Thyroid gland (tissue), 4 donors: ENCODE results near the gene PPOX. TPM values are rescaled to one million over a fixed set of nuclear protein-coding genes. Genes with fewer than 3 reads are reported as not detected.

Source experiments
- DNase-seq, 2 donors: peaks; one replicate each; pipeline ENCODE4 v3.0.0-alpha.2; 2019
- H3K27ac ChIP-seq, 3 donors: fragments of 200-600 bp; sonication (generic); 1 replicate in 2 of 3; 2 replicates in 1 of 3; pipeline ENCODE4 v1.5.1; 2016 to 2019; ENCODE audit warnings: mild to moderate bottlenecking in 1 of 3, moderate library complexity in 1 of 3
- H3K27me3 ChIP-seq: fragments of 200-600 bp; sonication (generic); one replicate; pipeline ENCODE4 v1.5.1; 2019
- H3K36me3 ChIP-seq, 2 donors: fragments of 200-600 bp; sonication (generic); one replicate each; pipeline ENCODE4 v1.5.1; 2016 to 2019
- H3K4me1 ChIP-seq, 2 donors: fragments of 200-600 bp; sonication (generic); one replicate each; pipeline ENCODE4 v1.5.1; 2017 to 2019
- H3K4me3 ChIP-seq, 3 donors: fragments of 200-600 bp; sonication (generic); replicated peaks in 1 of 3; 1 replicate in 2 of 3; 2 replicates in 1 of 3; pipeline ENCODE4 v1.5.1; 2016; ENCODE audit warnings: mild to moderate bottlenecking in 1 of 3
- H3K9me3 ChIP-seq: fragments of 200-600 bp; sonication (generic); one replicate; pipeline ENCODE4 v1.5.1; 2017
- CTCF ChIP-seq, 6 experiments: fragments of 200-600 bp in 3 of 6; fragments of 450-650 bp in 3 of 6; sonication (generic) in 3 of 6; IDR thresholded peaks; one replicate each; pipeline ENCODE4 v1.5.1; 2016 to 2019; ENCODE audit warnings: antibody characterized with exemption in 6 of 6, mild to moderate bottlenecking in 2 of 6, inconsistent platforms in 1 of 6, moderate library complexity in 1 of 6
- POLR2A ChIP-seq, 2 donors: fragments of 450-650 bp; IDR thresholded peaks; one replicate each; pipeline ENCODE4 v1.6.1; 2017; ENCODE audit warnings: antibody characterized with exemption in 2 of 2, mild to moderate bottlenecking in 2 of 2, moderate library complexity in 1 of 2
- WGBS, 2 donors: methylation state at CpG; one replicate each; pipeline ENCODE4 v1.1.5; 2017; 5-methylcytosine and 5-hydroxymethylcytosine counted together
- intact Hi-C: fragments of 100-400 bp; cut with DNase I; formaldehyde crosslinking; loops from one replicate; pipeline ENCODE4 v1.15.1; 2023
- total RNA-seq, 4 donors: library from RNA; depleted of rRNA; stranded (reverse); fragments of >200 nt; gene quantifications; one replicate each; pipeline ENCODE4 v1.2.3, GENCODE V29; 2016

The PPOX gene
- total RNA-seq, 4 donors from 2014 or later = 12.6 to 30.0 (median 21.8) TPM

- 1% methylated on average over 33 of the region's 33 CpGs for WGBS, 2 donors
- no peaks in the 10 kb centered on the region for H3K9me3 ChIP-seq
- peaks cover 7 to 12% of the 10 kb centered on the region in 2 donors for H3K4me1 ChIP-seq
- H3K27ac ChIP-seq = peak within 1 kb of the TSS; percentile 83 to 96 (median 83)
- peak in 1 of 2 donors; percentile 50 for TF ChIP-seq POLR2A (IDR thresholded peaks at IDR 0.05)
- no peak for TF ChIP-seq CTCF (IDR thresholded peaks at IDR 0.05)
- DNase-seq = peak; percentile 71 to 78
- intact Hi-C loops = no loop called here
- H3K36me3 ChIP-seq = peaks cover 3% of the 10 kb centered on the region in 2 donors
- H3K4me3 ChIP-seq = peak within 1 kb of the TSS; percentile 19 to 51 (median 47)
- no peaks in the 10 kb centered on the region for H3K27me3 ChIP-seq
These were observed 12.4 kb upstream of the PPOX start, which contains the start of gene UFC1 for GRCh38 chr1:161153682-161154337. TSS of gene UFC1 (plus strand) at chr1:161153978. CDS start at chr1:161153998, 20 bp downstream.

DNA sequence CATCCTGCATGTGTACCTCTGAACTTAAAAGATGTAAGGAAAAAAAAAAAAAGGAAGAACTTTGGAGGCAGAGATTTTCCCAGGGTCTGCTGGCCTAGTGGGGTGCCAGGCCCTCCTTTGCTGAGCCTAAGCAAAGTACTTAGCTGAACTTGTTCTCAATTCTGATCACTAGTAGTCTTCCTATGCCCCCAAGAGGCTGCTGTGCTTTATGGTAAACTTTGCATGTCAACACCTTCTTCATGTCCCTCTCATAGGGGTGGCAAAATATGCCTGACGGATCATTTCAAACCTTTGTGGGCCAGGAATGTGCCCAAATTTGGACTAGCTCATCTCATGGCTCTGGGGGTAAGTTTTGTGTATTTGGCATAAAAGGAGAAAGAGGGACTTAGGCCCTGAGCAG is 8.4 kb upstream of the PPOX start:
- Histone ChIP-seq H3K36me3 (peaks cover 3 to 7% of the 10 kb centered on the region in 2 donors), H3K27ac (no peak overlapping the region), H3K9me3 (no peaks in the 10 kb centered on the region), H3K4me1 (peaks cover 12 to 32% of the 10 kb centered on the region in 2 donors), H3K27me3 (no peaks in the 10 kb centered on the region), H3K4me3 (no peak overlapping the region)
- DNase-seq = no peak
- no peak for TF ChIP-seq POLR2A (IDR thresholded peaks at IDR 0.05)
- no peak for TF ChIP-seq CTCF (IDR thresholded peaks at IDR 0.05)
- intact Hi-C loops = no loop called here
- WGBS, 2 donors = 91 to 100% methylated on average over 1 of the region's 1 CpG

DNA sequence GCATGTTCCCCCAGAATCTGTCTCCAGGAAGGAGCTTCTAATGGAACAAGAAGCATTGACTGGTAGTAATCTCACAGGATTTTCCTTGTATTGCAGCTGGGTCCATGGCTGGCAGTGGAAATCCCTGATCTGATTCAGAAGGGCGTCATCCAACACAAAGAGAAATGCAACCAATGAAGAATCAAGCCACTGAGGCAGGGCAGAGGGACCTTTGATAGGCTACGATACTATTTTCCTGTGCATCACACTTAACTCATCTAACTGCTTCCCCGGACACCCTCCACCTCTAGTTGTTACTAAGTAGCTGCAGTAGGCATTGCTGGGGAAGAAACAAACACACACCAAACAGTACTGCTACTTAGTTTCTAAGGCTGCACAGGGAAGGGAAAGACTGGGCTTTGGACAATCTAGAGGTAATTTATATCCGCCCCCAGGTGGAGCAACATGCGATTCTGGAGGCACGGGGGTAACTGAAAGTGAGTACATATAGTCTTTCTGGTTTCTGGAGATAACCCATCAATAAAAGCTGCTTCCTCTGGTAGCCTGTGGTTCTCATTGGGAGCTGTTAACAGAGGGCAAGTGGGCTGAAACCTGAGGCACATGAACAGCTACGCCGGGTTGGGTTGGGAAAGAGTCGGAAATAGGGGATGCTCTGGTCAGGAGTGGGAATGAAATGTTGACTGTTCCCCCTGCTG is 7.8 kb upstream of the PPOX start:
- H3K4me3 ChIP-seq = peak overlapping the region in 1 of 3 donors; percentile 96
- TF ChIP-seq POLR2A (IDR thresholded peaks at IDR 0.05) (no peak), CTCF (IDR thresholded peaks at IDR 0.05) (no peak)
- H3K27ac ChIP-seq = peak overlapping the region; percentile 76 to 93 (median 83)
- H3K4me1 ChIP-seq = peaks cover 12 to 32% of the 10 kb centered on the region in 2 donors
- H3K27me3 ChIP-seq = no peaks in the 10 kb centered on the region
- intact Hi-C loops = no loop called here
- no peak for DNase-seq
- H3K9me3 ChIP-seq = no peaks in the 10 kb centered on the region
- peaks cover 3 to 7% of the 10 kb centered on the region in 2 donors for H3K36me3 ChIP-seq
- WGBS, 2 donors = 73 to 76% methylated on average over 9 of the region's 9 CpGs

DNA sequence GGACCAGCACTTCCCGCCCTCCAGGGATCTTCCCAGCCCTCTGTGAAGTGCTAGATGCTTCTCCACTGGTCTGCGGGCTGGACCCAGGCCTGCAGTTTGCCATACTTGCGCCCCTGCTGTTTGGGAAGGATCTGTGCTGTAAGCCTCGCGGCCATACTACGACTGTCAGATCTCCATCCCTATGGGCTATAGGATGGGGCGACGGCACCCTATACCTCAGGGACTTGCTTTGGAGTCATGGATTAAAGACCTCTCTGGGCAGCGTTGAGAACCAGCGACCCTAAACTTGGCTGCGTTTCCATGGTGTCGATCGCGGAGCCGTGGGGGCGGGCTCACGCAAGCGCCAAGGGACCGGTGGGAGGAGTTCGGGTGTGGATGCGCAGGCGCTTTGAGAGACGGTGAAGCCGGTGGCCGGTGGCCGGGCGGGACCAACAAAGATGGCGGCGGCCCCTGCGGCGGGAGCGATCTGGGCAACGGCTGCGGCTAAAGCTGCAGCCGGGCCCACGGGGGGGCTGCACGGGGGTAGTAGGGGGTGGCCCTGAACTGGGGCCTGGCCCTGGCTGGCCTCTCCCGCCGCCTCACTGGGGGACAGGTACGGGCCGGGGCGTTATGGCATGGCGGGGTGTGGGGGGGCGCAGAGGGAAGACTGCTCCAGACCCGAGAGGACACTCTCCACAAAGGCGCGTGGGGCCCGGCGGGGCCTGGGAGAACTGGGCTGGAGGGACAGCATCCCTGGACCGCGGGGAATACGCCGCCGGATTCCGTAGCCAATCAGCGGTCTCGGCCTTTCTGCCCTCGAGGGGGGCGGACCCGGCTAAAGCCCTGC is 6.9 kb upstream of the PPOX start, which contains the start of gene USP21:
USP21 (plus strand) TSS at position 414 of the 826 bp plus-strand sequence. CDS start 1,141 bp downstream, outside the sequence.
- Histone ChIP-seq H3K27ac (peak within 1 kb of the TSS; percentile 76 to 93 (median 83)), H3K9me3 (no peaks in the 10 kb centered on the region), H3K27me3 (no peaks in the 10 kb centered on the region), H3K36me3 (peaks cover 3 to 7% of the 10 kb centered on the region in 2 donors), H3K4me3 (peak within 1 kb of the TSS; percentile 88 to 97 (median 96)), H3K4me1 (peaks cover 12 to 32% of the 10 kb centered on the region in 2 donors)
- 1 to 3% methylated on average over 11 to 31 of the region's 60 CpGs for WGBS, 2 donors
- TF ChIP-seq CTCF (IDR thresholded peaks at IDR 0.05) (peak in 3 of 6 experiments; percentile 17 to 41 (median 30)), POLR2A (IDR thresholded peaks at IDR 0.05) (peak in 1 of 2 donors; percentile 77)
- intact Hi-C loops = no loop called here
- peak; percentile 91 to 93 for DNase-seq
